Measurements from ENCODE around the gene RFTN1. TPM values are rescaled to one million over a fixed set of nuclear protein-coding genes. Genes with fewer than 3 reads are reported as not detected.
A peak's percentile ranks its signal among the peaks of the same experiment; 100 is the strongest.

The RFTN1 gene
- total and polyA plus RNA-seq, 9 of the 15 experiments (the other 6 are each of a cell fraction or from before 2014, with no cell fraction given), result 0.08 to 0.51 (median 0.11) TPM; not detected in 6

DNA sequence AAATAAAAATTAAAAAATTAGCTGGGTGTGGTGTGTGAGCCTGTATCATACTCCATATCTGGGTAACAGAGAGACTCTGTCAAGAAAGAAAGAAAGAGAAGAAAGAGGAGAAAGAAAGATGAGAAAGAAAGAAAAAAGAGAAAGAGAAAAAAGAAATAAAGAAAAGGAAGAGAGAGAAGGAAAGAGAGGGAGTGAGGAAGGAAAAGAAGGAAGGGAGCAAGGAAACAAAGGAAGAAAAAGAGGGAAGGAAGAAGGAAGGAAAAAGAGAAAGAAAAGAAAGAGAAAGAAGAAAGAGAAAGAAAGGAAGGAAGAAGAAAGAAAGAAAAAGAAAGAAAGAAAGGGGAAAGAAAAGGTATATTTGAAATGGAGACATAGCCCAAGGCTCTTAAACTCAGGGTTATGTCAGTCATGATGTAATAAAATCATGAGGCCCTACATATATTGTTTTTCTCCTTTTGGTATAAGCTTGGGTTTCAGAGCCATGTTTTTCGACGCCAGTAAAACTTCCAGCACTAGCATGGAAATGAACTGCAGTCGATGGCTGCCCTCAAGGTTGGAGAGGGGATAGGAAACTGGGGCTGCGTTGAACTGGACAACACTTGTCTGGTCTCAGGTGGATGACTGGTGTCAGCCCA lies 38.0 kb upstream of the RFTN1 start (continued):
- TF ChIP-seq, protein P1, sequence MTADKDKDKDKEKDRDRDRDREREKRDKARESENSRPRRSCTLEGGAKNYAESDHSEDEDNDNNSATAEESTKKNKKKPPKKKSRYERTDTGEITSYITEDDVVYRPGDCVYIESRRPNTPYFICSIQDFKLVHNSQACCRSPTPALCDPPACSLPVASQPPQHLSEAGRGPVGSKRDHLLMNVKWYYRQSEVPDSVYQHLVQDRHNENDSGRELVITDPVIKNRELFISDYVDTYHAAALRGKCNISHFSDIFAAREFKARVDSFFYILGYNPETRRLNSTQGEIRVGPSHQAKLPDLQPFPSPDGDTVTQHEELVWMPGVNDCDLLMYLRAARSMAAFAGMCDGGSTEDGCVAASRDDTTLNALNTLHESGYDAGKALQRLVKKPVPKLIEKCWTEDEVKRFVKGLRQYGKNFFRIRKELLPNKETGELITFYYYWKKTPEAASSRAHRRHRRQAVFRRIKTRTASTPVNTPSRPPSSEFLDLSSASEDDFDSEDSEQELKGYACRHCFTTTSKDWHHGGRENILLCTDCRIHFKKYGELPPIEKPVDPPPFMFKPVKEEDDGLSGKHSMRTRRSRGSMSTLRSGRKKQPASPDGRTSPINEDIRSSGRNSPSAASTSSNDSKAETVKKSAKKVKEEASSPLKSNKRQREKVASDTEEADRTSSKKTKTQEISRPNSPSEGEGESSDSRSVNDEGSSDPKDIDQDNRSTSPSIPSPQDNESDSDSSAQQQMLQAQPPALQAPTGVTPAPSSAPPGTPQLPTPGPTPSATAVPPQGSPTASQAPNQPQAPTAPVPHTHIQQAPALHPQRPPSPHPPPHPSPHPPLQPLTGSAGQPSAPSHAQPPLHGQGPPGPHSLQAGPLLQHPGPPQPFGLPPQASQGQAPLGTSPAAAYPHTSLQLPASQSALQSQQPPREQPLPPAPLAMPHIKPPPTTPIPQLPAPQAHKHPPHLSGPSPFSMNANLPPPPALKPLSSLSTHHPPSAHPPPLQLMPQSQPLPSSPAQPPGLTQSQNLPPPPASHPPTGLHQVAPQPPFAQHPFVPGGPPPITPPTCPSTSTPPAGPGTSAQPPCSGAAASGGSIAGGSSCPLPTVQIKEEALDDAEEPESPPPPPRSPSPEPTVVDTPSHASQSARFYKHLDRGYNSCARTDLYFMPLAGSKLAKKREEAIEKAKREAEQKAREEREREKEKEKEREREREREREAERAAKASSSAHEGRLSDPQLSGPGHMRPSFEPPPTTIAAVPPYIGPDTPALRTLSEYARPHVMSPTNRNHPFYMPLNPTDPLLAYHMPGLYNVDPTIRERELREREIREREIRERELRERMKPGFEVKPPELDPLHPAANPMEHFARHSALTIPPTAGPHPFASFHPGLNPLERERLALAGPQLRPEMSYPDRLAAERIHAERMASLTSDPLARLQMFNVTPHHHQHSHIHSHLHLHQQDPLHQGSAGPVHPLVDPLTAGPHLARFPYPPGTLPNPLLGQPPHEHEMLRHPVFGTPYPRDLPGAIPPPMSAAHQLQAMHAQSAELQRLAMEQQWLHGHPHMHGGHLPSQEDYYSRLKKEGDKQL (CRISPR knock-in tag; IDR thresholded peaks at IDR 0.05; ENCODE audit: borderline replicate concordance), result no peak
- no peak for TF ChIP-seq MYNN (IDR thresholded peaks at IDR 0.05)
- no peak for TF ChIP-seq MYNN (CRISPR knock-in tag; IDR thresholded peaks at IDR 0.05)
- TF ChIP-seq ETV1 (tag; conservative IDR thresholded peaks at IDR 0.05; ENCODE audit: low read depth), result no peak
- TF ChIP-seq, protein P2, sequence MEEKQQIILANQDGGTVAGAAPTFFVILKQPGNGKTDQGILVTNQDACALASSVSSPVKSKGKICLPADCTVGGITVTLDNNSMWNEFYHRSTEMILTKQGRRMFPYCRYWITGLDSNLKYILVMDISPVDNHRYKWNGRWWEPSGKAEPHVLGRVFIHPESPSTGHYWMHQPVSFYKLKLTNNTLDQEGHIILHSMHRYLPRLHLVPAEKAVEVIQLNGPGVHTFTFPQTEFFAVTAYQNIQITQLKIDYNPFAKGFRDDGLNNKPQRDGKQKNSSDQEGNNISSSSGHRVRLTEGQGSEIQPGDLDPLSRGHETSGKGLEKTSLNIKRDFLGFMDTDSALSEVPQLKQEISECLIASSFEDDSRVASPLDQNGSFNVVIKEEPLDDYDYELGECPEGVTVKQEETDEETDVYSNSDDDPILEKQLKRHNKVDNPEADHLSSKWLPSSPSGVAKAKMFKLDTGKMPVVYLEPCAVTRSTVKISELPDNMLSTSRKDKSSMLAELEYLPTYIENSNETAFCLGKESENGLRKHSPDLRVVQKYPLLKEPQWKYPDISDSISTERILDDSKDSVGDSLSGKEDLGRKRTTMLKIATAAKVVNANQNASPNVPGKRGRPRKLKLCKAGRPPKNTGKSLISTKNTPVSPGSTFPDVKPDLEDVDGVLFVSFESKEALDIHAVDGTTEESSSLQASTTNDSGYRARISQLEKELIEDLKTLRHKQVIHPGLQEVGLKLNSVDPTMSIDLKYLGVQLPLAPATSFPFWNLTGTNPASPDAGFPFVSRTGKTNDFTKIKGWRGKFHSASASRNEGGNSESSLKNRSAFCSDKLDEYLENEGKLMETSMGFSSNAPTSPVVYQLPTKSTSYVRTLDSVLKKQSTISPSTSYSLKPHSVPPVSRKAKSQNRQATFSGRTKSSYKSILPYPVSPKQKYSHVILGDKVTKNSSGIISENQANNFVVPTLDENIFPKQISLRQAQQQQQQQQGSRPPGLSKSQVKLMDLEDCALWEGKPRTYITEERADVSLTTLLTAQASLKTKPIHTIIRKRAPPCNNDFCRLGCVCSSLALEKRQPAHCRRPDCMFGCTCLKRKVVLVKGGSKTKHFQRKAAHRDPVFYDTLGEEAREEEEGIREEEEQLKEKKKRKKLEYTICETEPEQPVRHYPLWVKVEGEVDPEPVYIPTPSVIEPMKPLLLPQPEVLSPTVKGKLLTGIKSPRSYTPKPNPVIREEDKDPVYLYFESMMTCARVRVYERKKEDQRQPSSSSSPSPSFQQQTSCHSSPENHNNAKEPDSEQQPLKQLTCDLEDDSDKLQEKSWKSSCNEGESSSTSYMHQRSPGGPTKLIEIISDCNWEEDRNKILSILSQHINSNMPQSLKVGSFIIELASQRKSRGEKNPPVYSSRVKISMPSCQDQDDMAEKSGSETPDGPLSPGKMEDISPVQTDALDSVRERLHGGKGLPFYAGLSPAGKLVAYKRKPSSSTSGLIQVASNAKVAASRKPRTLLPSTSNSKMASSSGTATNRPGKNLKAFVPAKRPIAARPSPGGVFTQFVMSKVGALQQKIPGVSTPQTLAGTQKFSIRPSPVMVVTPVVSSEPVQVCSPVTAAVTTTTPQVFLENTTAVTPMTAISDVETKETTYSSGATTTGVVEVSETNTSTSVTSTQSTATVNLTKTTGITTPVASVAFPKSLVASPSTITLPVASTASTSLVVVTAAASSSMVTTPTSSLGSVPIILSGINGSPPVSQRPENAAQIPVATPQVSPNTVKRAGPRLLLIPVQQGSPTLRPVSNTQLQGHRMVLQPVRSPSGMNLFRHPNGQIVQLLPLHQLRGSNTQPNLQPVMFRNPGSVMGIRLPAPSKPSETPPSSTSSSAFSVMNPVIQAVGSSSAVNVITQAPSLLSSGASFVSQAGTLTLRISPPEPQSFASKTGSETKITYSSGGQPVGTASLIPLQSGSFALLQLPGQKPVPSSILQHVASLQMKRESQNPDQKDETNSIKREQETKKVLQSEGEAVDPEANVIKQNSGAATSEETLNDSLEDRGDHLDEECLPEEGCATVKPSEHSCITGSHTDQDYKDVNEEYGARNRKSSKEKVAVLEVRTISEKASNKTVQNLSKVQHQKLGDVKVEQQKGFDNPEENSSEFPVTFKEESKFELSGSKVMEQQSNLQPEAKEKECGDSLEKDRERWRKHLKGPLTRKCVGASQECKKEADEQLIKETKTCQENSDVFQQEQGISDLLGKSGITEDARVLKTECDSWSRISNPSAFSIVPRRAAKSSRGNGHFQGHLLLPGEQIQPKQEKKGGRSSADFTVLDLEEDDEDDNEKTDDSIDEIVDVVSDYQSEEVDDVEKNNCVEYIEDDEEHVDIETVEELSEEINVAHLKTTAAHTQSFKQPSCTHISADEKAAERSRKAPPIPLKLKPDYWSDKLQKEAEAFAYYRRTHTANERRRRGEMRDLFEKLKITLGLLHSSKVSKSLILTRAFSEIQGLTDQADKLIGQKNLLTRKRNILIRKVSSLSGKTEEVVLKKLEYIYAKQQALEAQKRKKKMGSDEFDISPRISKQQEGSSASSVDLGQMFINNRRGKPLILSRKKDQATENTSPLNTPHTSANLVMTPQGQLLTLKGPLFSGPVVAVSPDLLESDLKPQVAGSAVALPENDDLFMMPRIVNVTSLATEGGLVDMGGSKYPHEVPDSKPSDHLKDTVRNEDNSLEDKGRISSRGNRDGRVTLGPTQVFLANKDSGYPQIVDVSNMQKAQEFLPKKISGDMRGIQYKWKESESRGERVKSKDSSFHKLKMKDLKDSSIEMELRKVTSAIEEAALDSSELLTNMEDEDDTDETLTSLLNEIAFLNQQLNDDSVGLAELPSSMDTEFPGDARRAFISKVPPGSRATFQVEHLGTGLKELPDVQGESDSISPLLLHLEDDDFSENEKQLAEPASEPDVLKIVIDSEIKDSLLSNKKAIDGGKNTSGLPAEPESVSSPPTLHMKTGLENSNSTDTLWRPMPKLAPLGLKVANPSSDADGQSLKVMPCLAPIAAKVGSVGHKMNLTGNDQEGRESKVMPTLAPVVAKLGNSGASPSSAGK (IDR thresholded peaks at IDR 0.05), result no peak
- TF ChIP-seq FOXP1 (CRISPR knock-in tag; IDR thresholded peaks at IDR 0.05), result no peak
- peak; percentile 24 to 50; a peak in 2 of 4 replicates for TF ChIP-seq TRIM24 (IDR thresholded peaks at IDR 0.05)
- no peak for TF ChIP-seq TFAM (CRISPR knock-in tag; conservative IDR thresholded peaks at IDR 0.05)
- no peak for TF ChIP-seq L3MBTL2 (IDR thresholded peaks at IDR 0.05)
- no peak for TF ChIP-seq NUFIP1 (IDR thresholded peaks at IDR 0.05; ENCODE audit: partially characterized antibody)
- no peak for TF ChIP-seq ZNF134 (CRISPR knock-in tag; conservative IDR thresholded peaks at IDR 0.05)
- TF ChIP-seq PTRF (tag; IDR thresholded peaks at IDR 0.05), result no peak
- TF ChIP-seq ZNF143 (CRISPR knock-in tag; IDR thresholded peaks at IDR 0.05), result no peak
